ENCODE measurements around the gene GRP.

The GRP gene

GRCh38 chr18:59275406-59275949, 55.5 kb downstream of the GRP start:
- Mint-ChIP-seq H3K4me3 (no peak overlapping the region), H3K27ac (no peak overlapping the region), H3K4me1 (peaks cover 6% of the 10 kb centered on the region), H3K27me3 (peaks cover 25% of the 10 kb centered on the region), H3K9me3 (no peaks in the 10 kb centered on the region), H3K36me3 (no peaks in the 10 kb centered on the region)
- no peak for DNase-seq (ENCODE audit: low spot score in 2 of 2)
- ATAC-seq (ENCODE audit: low read depth), result peak; percentile 29

- DNase-seq (ENCODE audit: low spot score in 2 of 2), result no peak
- no peaks in the 10 kb centered on the region for H3K36me3 Mint-ChIP-seq
These were observed 56.1 kb downstream of the GRP start for GRCh38 chr18:59276047-59276446.

GRCh38 chr18:59278793-59279192, 58.8 kb downstream of the GRP start:
- no peaks in the 10 kb centered on the region for H3K9me3 Mint-ChIP-seq
- no peaks in the 10 kb centered on the region for H3K36me3 Mint-ChIP-seq

More at GRCh38 chr18:59276047-59276446, 56.1 kb downstream of the GRP start:
- Mint-ChIP-seq H3K4me3 (no peak overlapping the region), H3K27me3 (peaks cover 21% of the 10 kb centered on the region), H3K4me1 (peaks cover 4% of the 10 kb centered on the region), H3K9me3 (no peaks in the 10 kb centered on the region), H3K27ac (no peak overlapping the region)
- no peak for ATAC-seq (ENCODE audit: low read depth)

GRCh38 chr18:59279193-59279592, 59.2 kb downstream of the GRP start:
- H3K9me3 Mint-ChIP-seq, result no peaks in the 10 kb centered on the region
- no peaks in the 10 kb centered on the region for H3K36me3 Mint-ChIP-seq
- no peaks in the 10 kb centered on the region for H3K4me1 Mint-ChIP-seq
- ATAC-seq (ENCODE audit: low read depth), result no peak
- no peak overlapping the region for H3K4me3 Mint-ChIP-seq
- H3K27me3 Mint-ChIP-seq, result peaks cover 21% of the 10 kb centered on the region
- no peak for DNase-seq (ENCODE audit: low spot score in 2 of 2)
- no peak overlapping the region for H3K27ac Mint-ChIP-seq

More at GRCh38 chr18:59278793-59279192, 58.8 kb downstream of the GRP start:
- no peak for ATAC-seq (ENCODE audit: low read depth)
- peaks cover 23% of the 10 kb centered on the region for H3K27me3 Mint-ChIP-seq
- H3K4me3 Mint-ChIP-seq, result no peak overlapping the region
- DNase-seq (ENCODE audit: low spot score in 2 of 2), result no peak
- no peak overlapping the region for H3K27ac Mint-ChIP-seq
- H3K4me1 Mint-ChIP-seq, result no peaks in the 10 kb centered on the region

GRCh38 chr18:59279722-59280121, 59.8 kb downstream of the GRP start:
- H3K27ac Mint-ChIP-seq, result no peak overlapping the region
- H3K27me3 Mint-ChIP-seq, result peaks cover 20% of the 10 kb centered on the region
- H3K4me1 Mint-ChIP-seq, result no peaks in the 10 kb centered on the region
- ATAC-seq (ENCODE audit: low read depth) (no peak), DNase-seq (ENCODE audit: low spot score in 2 of 2) (no peak)
- H3K4me3 Mint-ChIP-seq, result no peak overlapping the region
- no peaks in the 10 kb centered on the region for H3K9me3 Mint-ChIP-seq
- no peaks in the 10 kb centered on the region for H3K36me3 Mint-ChIP-seq
